ENCODE results near the gene USP17L19. TPM values are rescaled to one million over a fixed set of nuclear protein-coding genes. Genes with fewer than 3 reads are reported as not detected.
"Not testable (repeated sequence)": the region's sequence is repeated elsewhere in the genome, so short reads cannot be mapped to it uniquely, and the experiment has no call there.

The USP17L19 gene, protein sequence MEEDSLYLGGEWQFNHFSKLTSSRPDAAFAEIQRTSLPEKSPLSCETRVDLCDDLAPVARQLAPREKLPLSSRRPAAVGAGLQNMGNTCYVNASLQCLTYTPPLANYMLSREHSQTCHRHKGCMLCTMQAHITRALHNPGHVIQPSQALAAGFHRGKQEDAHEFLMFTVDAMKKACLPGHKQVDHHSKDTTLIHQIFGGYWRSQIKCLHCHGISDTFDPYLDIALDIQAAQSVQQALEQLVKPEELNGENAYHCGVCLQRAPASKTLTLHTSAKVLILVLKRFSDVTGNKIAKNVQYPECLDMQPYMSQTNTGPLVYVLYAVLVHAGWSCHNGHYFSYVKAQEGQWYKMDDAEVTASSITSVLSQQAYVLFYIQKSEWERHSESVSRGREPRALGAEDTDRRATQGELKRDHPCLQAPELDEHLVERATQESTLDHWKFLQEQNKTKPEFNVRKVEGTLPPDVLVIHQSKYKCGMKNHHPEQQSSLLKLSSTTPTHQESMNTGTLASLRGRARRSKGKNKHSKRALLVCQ
- total RNA-seq = not detected
- long read RNA-seq = 0 reads

DNA sequence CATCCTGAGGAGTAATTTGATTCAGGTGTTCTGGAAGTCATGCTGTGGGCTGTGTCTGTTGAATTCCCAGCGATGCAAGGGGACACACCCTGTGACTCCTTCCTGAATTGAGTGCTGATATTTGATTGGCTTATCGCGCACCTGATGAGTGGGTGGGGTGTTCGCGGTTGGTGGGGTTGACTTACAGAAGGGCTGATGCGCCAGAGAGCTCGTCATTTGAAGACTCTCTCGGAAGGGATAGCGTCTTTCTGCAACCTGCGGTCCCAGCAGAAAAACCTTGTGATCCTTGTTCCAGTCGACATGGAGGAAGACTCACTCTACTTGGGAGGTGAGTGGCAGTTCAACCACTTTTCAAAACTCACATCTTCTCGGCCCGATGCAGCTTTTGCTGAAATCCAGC lies at the start of gene USP17L19:
TSS of gene USP17L19 (plus strand) at position 301 of the 400 bp plus-strand sequence. CDS start at position 301, 0 bp downstream.
- intact Hi-C loops (cut with DNase I); DNase-seq; ATAC-seq (ENCODE audit: poor library complexity): not testable (repeated sequence)

DNA sequence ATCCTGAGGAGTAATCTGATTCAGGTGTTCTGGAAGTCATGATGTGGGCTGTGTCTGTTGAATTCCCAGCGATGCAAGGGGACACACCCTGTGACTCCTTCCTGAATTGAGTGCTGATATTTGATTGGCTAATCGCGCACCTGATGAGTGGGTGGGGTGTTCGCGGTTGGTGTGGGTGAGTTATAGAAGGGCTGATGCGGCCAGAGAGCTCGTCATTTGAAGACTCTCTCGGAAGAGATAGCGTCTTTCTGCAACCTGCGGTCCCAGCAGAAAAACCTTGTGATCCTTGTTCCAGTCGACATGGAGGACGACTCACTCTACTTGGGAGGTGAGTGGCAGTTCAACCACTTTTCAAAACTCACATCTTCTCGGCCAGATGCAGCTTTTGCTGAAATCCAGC lies 42.8 kb upstream of the USP17L19 start, which contains the start of gene USP17L10:
TSS of gene USP17L10 (plus strand) at position 301 of the 400 bp plus-strand sequence. CDS start at position 301, 0 bp downstream.
- intact Hi-C loops (cut with DNase I); ATAC-seq (ENCODE audit: poor library complexity); DNase-seq: not testable (repeated sequence)

DNA sequence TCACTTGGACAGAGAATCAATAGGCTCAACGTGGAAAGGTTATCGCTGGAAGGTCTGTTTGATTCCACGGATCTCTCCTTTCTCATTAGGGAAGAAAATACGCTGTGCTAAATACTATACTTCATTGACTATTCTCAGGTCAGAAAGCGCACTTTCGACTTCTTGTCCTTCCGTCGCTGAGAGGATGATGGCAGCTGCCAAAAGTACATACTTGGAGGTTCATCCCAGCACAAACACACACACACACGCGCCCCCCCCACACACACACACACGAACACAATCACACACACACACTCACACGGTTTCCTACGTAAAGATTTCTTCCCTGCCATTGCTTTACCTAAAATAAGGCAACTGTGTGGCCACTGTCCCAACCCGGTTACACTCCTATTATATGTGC lies 38.5 kb upstream of the USP17L19 start:
- ATAC-seq (ENCODE audit: poor library complexity); intact Hi-C loops (cut with DNase I): not testable (repeated sequence)
- DNase-seq = peak; percentile 29

DNA sequence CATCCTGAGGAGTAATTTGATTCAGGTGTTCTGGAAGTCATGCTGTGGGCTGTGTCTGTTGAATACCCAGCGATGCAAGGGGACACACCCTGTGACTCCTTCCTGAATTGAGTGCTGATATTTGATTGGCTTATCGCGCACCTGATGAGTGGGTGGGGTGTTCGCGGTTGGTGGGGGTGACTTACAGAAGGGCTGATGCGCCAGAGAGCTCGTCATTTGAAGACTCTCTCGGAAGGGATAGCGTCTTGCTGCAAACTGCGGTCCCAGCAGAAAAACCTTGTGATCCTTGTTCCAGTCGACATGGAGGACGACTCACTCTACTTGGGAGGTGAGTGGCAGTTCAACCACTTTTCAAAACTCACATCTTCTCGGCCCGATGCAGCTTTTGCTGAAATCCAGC lies 38.1 kb upstream of the USP17L19 start, which contains the start of gene USP17L11:
TSS of gene USP17L11 (plus strand) at position 301 of the 400 bp plus-strand sequence. CDS start at position 301, 0 bp downstream.
- ATAC-seq (ENCODE audit: poor library complexity); intact Hi-C loops (cut with DNase I); DNase-seq: not testable (repeated sequence)

DNA sequence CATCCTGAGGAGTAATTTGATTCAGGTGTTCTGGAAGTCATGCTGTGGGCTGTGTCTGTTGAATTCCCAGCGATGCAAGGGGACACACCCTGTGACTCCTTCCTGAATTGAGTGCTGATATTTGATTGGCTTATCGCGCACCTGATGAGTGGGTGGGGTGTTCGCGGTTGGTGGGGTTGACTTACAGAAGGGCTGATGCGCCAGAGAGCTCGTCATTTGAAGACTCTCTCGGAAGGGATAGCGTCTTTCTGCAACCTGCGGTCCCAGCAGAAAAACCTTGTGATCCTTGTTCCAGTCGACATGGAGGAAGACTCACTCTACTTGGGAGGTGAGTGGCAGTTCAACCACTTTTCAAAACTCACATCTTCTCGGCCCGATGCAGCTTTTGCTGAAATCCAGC lies 33.3 kb upstream of the USP17L19 start, which contains the start of gene USP17L12:
TSS of gene USP17L12 (plus strand) at position 301 of the 400 bp plus-strand sequence. CDS start at position 301, 0 bp downstream.
- intact Hi-C loops (cut with DNase I); ATAC-seq (ENCODE audit: poor library complexity); DNase-seq: not testable (repeated sequence)

DNA sequence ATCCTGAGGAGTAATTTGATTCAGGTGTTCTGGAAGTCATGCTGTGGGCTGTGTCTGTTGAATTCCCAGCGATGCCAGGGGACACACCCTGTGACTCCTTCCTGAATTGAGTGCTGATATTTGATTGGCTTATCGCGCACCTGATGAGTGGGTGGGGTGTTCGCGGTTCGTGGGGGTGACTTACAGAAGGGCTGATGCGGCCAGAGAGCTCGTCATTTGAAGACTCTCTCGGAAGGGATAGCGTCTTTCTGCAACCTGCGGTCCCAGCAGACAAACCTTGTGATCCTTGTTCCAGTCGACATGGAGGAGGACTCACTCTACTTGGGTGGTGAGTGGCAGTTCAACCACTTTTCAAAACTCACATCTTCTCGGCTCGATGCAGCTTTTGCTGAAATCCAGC lies 28.6 kb upstream of the USP17L19 start, which contains the start of gene USP17L13:
TSS of gene USP17L13 (plus strand) at position 301 of the 400 bp plus-strand sequence. CDS start at position 301, 0 bp downstream.
- intact Hi-C loops (cut with DNase I); DNase-seq; ATAC-seq (ENCODE audit: poor library complexity): not testable (repeated sequence)

DNA sequence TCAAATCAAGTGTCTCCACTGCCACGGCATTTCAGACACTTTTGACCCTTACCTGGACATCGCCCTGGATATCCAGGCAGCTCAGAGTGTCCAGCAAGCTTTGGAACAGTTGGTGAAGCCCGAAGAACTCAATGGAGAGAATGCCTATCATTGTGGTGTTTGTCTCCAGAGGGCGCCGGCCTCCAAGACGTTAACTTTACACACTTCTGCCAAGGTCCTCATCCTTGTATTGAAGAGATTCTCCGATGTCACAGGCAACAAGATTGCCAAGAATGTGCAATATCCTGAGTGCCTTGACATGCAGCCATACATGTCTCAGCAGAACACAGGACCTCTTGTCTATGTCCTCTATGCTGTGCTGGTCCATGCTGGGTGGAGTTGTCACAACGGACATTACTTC lies 22.9 kb upstream of the USP17L19 start:
- intact Hi-C loops (cut with DNase I); ATAC-seq (ENCODE audit: poor library complexity): not testable (repeated sequence)
- peak; percentile 10 for DNase-seq

DNA sequence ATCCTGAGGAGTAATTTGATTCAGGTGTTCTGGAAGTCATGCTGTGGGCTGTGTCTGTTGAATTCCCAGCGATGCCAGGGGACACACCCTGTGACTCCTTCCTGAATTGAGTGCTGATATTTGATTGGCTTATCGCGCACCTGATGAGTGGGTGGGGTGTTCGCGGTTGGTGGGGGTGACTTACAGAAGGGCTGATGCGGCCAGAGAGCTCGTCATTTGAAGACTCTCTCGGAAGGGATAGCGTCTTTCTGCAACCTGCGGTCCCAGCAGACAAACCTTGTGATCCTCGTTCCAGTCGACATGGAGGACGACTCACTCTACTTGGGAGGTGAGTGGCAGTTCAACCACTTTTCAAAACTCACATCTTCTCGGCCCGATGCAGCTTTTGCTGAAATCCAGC lies 19.1 kb upstream of the USP17L19 start, which contains the start of gene USP17L15:
TSS of gene USP17L15 (plus strand) at position 301 of the 400 bp plus-strand sequence. CDS start at position 301, 0 bp downstream.
- intact Hi-C loops (cut with DNase I); DNase-seq; ATAC-seq (ENCODE audit: poor library complexity): not testable (repeated sequence)

DNA sequence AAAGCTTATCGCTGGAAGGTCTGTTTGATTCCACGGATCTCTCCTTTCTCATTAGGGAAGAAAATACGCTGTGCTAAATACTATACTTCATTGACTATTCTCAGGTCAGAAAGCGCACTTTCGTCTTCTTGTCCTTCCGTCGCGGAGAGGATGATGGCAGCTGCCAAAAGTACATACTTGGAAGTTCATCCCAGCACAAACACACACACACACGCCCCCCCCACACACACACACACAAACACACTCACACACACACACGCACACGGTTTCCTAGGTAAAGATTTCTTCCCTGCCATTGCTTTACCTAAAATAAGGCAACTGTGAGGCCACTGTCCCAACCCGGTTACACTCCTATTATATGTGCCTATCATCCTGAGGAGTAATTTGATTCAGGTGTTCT lies 14.7 kb upstream of the USP17L19 start:
- ATAC-seq (ENCODE audit: poor library complexity); intact Hi-C loops (cut with DNase I): not testable (repeated sequence)
- peak; percentile 41 for DNase-seq

DNA sequence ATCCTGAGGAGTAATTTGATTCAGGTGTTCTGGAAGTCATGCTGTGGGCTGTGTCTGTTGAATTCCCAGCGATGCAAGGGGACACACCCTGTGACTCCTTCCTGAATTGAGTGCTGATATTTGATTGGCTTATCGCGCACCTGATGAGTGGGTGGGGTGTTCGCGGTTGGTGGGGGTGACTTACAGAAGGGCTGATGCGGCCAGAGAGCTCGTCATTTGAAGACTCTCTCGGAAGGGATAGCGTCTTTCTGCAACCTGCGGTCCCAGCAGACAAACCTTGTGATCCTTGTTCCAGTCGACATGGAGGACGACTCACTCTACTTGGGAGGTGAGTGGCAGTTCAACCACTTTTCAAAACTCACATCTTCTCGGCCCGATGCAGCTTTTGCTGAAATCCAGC lies 9.6 kb upstream of the USP17L19 start, which contains the start of gene USP17L17:
TSS of gene USP17L17 (plus strand) at position 301 of the 400 bp plus-strand sequence. CDS start at position 301, 0 bp downstream.
- DNase-seq; ATAC-seq (ENCODE audit: poor library complexity); intact Hi-C loops (cut with DNase I): not testable (repeated sequence)

DNA sequence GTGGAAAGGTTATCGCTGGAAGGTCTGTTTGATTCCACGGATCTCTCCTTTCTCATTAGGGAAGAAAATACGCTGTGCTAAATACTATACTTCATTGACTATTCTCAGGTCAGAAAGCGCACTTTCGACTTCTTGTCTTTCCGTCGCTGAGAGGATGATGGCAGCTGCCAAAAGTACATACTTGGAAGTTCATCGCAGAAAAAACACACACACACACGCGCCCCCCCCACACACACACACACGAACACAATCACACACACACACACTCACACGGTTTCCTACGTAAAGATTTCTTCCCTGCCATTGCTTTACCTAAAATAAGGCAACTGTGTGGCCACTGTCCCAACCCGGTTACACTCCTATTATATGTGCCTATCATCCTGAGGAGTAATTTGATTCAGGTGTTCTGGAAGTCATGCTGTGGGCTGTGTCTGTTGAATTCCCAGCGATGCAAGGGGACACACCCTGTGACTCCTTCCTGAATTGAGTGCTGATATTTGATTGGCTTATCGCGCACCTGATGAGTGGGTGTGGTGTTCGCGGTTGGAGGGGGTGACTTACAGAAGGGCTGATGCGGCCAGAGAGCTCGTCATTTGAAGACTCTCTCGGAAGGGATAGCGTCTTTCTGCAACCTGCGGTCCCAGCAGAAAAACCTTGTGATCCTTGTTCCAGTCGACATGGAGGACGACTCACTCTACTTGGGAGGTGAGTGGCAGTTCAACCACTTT lies 5.1 kb upstream of the USP17L19 start, which contains the start of gene USP17L18:
TSS of gene USP17L18 (plus strand) at position 678 of the 728 bp plus-strand sequence. CDS start at position 678, 0 bp downstream.
- ATAC-seq (ENCODE audit: poor library complexity); intact Hi-C loops (cut with DNase I): not testable (repeated sequence)
- DNase-seq = peak; percentile 10

DNA sequence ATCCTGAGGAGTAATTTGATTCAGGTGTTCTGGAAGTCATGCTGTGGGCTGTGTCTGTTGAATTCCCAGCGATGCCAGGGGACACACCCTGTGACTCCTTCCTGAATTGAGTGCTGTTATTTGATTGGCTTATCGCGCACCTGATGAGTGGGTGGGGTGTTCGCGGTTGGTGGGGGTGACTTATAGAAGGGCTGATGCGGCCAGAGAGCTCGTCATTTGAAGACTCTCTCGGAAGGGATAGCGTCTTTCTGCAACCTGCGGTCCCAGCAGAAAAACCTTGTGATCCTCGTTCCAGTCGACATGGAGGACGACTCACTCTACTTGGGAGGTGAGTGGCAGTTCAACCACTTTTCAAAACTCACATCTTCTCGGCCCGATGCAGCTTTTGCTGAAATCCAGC lies 4.6 kb downstream of the USP17L19 start, which contains the start of gene USP17L20:
TSS of gene USP17L20 (plus strand) at position 301 of the 400 bp plus-strand sequence. CDS start at position 301, 0 bp downstream.
- intact Hi-C loops (cut with DNase I); DNase-seq; ATAC-seq (ENCODE audit: poor library complexity): not testable (repeated sequence)

DNA sequence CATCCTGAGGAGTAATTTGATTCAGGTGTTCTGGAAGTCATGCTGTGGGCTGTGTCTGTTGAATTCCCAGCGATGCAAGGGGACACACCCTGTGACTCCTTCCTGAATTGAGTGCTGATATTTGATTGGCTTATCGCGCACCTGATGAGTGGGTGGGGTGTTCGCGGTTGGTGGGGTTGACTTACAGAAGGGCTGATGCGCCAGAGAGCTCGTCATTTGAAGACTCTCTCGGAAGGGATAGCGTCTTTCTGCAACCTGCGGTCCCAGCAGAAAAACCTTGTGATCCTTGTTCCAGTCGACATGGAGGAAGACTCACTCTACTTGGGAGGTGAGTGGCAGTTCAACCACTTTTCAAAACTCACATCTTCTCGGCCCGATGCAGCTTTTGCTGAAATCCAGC lies 9.4 kb downstream of the USP17L19 start, which contains the start of gene USP17L21:
TSS of gene USP17L21 (plus strand) at position 301 of the 400 bp plus-strand sequence. CDS start at position 301, 0 bp downstream.
- ATAC-seq (ENCODE audit: poor library complexity); intact Hi-C loops (cut with DNase I); DNase-seq: not testable (repeated sequence)

DNA sequence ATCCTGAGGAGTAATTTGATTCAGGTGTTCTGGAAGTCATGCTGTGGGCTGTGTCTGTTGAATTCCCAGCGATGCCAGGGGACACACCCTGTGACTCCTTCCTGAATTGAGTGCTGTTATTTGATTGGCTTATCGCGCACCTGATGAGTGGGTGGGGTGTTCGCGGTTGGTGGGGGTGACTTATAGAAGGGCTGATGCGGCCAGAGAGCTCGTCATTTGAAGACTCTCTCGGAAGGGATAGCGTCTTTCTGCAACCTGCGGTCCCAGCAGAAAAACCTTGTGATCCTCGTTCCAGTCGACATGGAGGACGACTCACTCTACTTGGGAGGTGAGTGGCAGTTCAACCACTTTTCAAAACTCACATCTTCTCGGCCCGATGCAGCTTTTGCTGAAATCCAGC lies 14.1 kb downstream of the USP17L19 start, which contains the start of gene USP17L22:
TSS of gene USP17L22 (plus strand) at position 301 of the 400 bp plus-strand sequence. CDS start at position 301, 0 bp downstream.
- intact Hi-C loops (cut with DNase I); ATAC-seq (ENCODE audit: poor library complexity); DNase-seq: not testable (repeated sequence)

DNA sequence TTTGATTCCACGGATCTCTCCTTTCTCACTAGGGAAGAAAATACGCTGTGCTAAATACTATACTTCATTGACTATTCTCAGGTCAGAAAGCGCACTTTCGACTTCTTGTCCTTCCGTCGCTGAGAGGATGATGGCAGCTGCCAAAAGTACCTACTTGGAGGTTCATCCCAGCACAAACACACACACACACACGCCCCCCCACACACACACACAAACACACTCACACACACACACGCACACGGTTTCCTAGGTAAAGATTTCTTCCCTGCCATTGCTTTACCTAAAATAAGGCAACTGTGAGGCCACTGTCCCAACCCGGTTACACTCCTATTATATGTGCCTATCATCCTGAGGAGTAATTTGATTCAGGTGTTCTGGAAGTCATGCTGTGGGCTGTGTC lies 18.5 kb downstream of the USP17L19 start:
- ATAC-seq (ENCODE audit: poor library complexity); intact Hi-C loops (cut with DNase I): not testable (repeated sequence)
- peak; percentile 53 for DNase-seq
